Measurements from ENCODE around the gene PIEZO1.

Gene PIEZO1

GRCh38 chr16:88731699-88732098 is 53.3 kb downstream of the PIEZO1 start:
- no peak for DNase-seq

- no peak for DNase-seq
These were observed 54.1 kb downstream of the PIEZO1 start for GRCh38 chr16:88730632-88731607.

- DNase-seq = no peak
These were observed 57.1 kb downstream of the PIEZO1 start for GRCh38 chr16:88727871-88728270.

GRCh38 chr16:88726981-88727380 is 58.0 kb downstream of the PIEZO1 start:
- no peak for DNase-seq

- no peak for DNase-seq
These were observed 58.6 kb downstream of the PIEZO1 start for GRCh38 chr16:88726408-88726749.

GRCh38 chr16:88725609-88726407 is 59.2 kb downstream of the PIEZO1 start:
- no peak for DNase-seq

- no peak for DNase-seq
These were observed 60.0 kb downstream of the PIEZO1 start for GRCh38 chr16:88724855-88725555.

- no peak for DNase-seq
These were observed 61.1 kb downstream of the PIEZO1 start for GRCh38 chr16:88723911-88724310.

GRCh38 chr16:88723507-88723887 is 61.5 kb downstream of the PIEZO1 start:
- no peak for DNase-seq

- no peak for DNase-seq
These were observed 62.1 kb downstream of the PIEZO1 start for GRCh38 chr16:88722784-88723506.

GRCh38 chr16:88721815-88722755 is 62.9 kb downstream of the PIEZO1 start:
- no peak for DNase-seq

- no peak for DNase-seq
These were observed 63.8 kb downstream of the PIEZO1 start for GRCh38 chr16:88721236-88721635.

- DNase-seq = no peak
These were observed 64.5 kb downstream of the PIEZO1 start for GRCh38 chr16:88720396-88720970.

- DNase-seq = no peak
These were observed 65.1 kb downstream of the PIEZO1 start for GRCh38 chr16:88719933-88720296.

GRCh38 chr16:88719267-88719932 is 65.6 kb downstream of the PIEZO1 start:
- DNase-seq = no peak

- no peak for DNase-seq
These were observed 66.8 kb downstream of the PIEZO1 start for GRCh38 chr16:88718178-88718577.

- no peak for DNase-seq
These were observed 68.4 kb downstream of the PIEZO1 start for GRCh38 chr16:88716601-88717001.

- DNase-seq = no peak
These were observed 68.8 kb downstream of the PIEZO1 start for GRCh38 chr16:88716201-88716600.

GRCh38 chr16:88715312-88716190 is 69.5 kb downstream of the PIEZO1 start:
- no peak for DNase-seq

Measured in stimulated activated CD4-positive, alpha-beta T cell treated with anti-CD3 and anti-CD28 coated beads, Interleukin-4, amount 100 ng/mL, for 24 hours (primary cell).